HG03439 (cell line): ENCODE results near the gene CEMP1.

ENCODE experiments used
- ATAC-seq: cut with Tn5 transposase; IDR thresholded peaks from one replicate; pipeline ENCODE4 v1.9.1; 2021; ENCODE audit warnings: mild to moderate bottlenecking, moderate library complexity; ENCODE audit not compliant: unreplicated experiment

CEMP1 gene

GRCh38 chr16:2487517-2487842 lies 43.7 kb downstream of the CEMP1 start:
- ATAC-seq = no peak

- ATAC-seq = peak; percentile 64
These were observed 44.3 kb downstream of the CEMP1 start for GRCh38 chr16:2486645-2487516.

- no peak for ATAC-seq
These were observed 45.2 kb downstream of the CEMP1 start for GRCh38 chr16:2485811-2486507.

- no peak for ATAC-seq
These were observed 46.2 kb downstream of the CEMP1 start for GRCh38 chr16:2484898-2485508.

- no peak for ATAC-seq
These were observed 47.0 kb downstream of the CEMP1 start for GRCh38 chr16:2483939-2484897.

GRCh38 chr16:2482708-2483534 lies 48.3 kb downstream of the CEMP1 start:
- ATAC-seq = no peak

GRCh38 chr16:2482249-2482648 lies 49.0 kb downstream of the CEMP1 start:
- ATAC-seq = no peak

GRCh38 chr16:2481676-2482075 lies 49.5 kb downstream of the CEMP1 start:
- no peak for ATAC-seq

- no peak for ATAC-seq
These were observed 50.3 kb downstream of the CEMP1 start for GRCh38 chr16:2480948-2481347.
